HepG2 (cell line): ENCODE measurements around the gene PAX4. TPM values are rescaled to one million over a fixed set of nuclear protein-coding genes. Genes with fewer than 3 reads are reported as not detected.

Experiments
- AHR ChIP-seq: IDR thresholded peaks from 2 replicates; pipeline ENCODE4 v1.6.1; 2018; ENCODE audit warnings: missing genetic modification reagents, missing compliant biosample characterization
- ASH2L ChIP-seq: fragments of 300-600, 200-600 bp; sonication (generic); IDR thresholded peaks from 2 replicates; pipeline ENCODE4 v1.7.0; 2017; ENCODE audit warnings: low read depth, mild to moderate bottlenecking, moderate library complexity, mixed read lengths, low read length; ENCODE audit not compliant: insufficient read length
- KDM5A ChIP-seq: fragments of 200-600 bp; sonication (generic); IDR thresholded peaks from 2 replicates; pipeline ENCODE4 v1.7.0; 2018; ENCODE audit warnings: antibody characterized with exemption, mild to moderate bottlenecking, low read length, borderline replicate concordance
- KDM5B ChIP-seq: sonication (generic); formaldehyde crosslinking; IDR thresholded peaks from 2 replicates; pipeline ENCODE4 v1.4.0; 2020; ENCODE audit warnings: missing genetic modification reagents, mild to moderate bottlenecking, borderline replicate concordance
- POGZ ChIP-seq: sonication (generic); formaldehyde crosslinking; IDR thresholded peaks from 2 replicates; pipeline ENCODE4 v1.4.0; 2020; ENCODE audit warnings: mild to moderate bottlenecking, missing genetic modification reagents
- SOX13 ChIP-seq, 3 experiments: fragments of 450-650 bp in 1 of 3; sonication (generic) in 1 of 3; formaldehyde crosslinking in 1 of 3; IDR thresholded peaks in 2 of 3; conservative IDR thresholded peaks in 1 of 3; 2 replicates each; pipeline versions ENCODE4 v1.5.0 to v1.6.1; 2016 to 2020; ENCODE audit warnings: antibody characterized with exemption in 1 of 3, mild to moderate bottlenecking in 1 of 3, missing compliant biosample characterization in 1 of 3, missing genetic modification reagents in 1 of 3, moderate library complexity in 1 of 3
- SP5 ChIP-seq: IDR thresholded peaks from 2 replicates; pipeline ENCODE4 v1.6.1; 2016; ENCODE audit warnings: low read depth, borderline replicate concordance
- ZNF225 ChIP-seq: sonication (generic); formaldehyde crosslinking; IDR thresholded peaks from 2 replicates; pipeline ENCODE4 v1.4.0; 2020; ENCODE audit warnings: mild to moderate bottlenecking, missing genetic modification reagents
- ZNF331 ChIP-seq: sonication (generic); formaldehyde crosslinking; IDR thresholded peaks from 2 replicates; pipeline ENCODE4 v1.4.0; 2020; ENCODE audit warnings: missing genetic modification reagents
- ZNF354B ChIP-seq: sonication (generic); formaldehyde crosslinking; IDR thresholded peaks from 2 replicates; pipeline ENCODE4 v1.8.0; 2022; ENCODE audit warnings: mild to moderate bottlenecking, missing genetic modification reagents
- ZNF430 ChIP-seq: sonication (generic); formaldehyde crosslinking; IDR thresholded peaks from 2 replicates; pipeline ENCODE4 v1.9.0; 2021; ENCODE audit warnings: mild to moderate bottlenecking, missing genetic modification reagents
- ZNF775 ChIP-seq: sonication (generic); formaldehyde crosslinking; IDR thresholded peaks from 2 replicates; pipeline ENCODE4 v1.4.0; 2020; ENCODE audit warnings: missing genetic modification reagents, mild to moderate bottlenecking, moderate library complexity, borderline replicate concordance
- polyA plus RNA-seq, 8 experiments: library from polyadenylated mRNA; depleted of rRNA in 3 of 8; stranded (reverse) in 7 of 8; unstranded in 1 of 8; fragments of >200 nt; fragmentation: Illumina TruSeq in 4 of 8; extraction: Trizol in 4 of 8; gene quantifications; 2 replicates each; pipeline versions ENCODE4 v1.2.1 to v1.2.3, GENCODE V29; 2011 to 2016; ENCODE audit warnings: low read depth in 4 of 8, missing spikeins in 1 of 8, mixed read lengths in 1 of 8; ENCODE audit not compliant: insufficient read depth in 1 of 8
- total RNA-seq, 5 experiments: library from RNA; depleted of rRNA; stranded (reverse); fragments of >200 nt; fragmentation: Illumina TruSeq; extraction: Trizol; gene quantifications; 2 replicates each; pipeline ENCODE4 v1.2.3, GENCODE V29; 2016; ENCODE audit warnings: low read depth in 1 of 5
- TF ChIP-seq, protein P1 (sequence below): sonication (generic); formaldehyde crosslinking; IDR thresholded peaks from 2 replicates; pipeline ENCODE4 v1.4.0; 2020; ENCODE audit warnings: missing genetic modification reagents
- TF ChIP-seq, protein P2 (sequence below): sonication (generic); formaldehyde crosslinking; IDR thresholded peaks from 2 replicates; pipeline ENCODE4 v1.5.0; 2020; ENCODE audit warnings: mild to moderate bottlenecking, missing genetic modification reagents
- TF ChIP-seq, protein P3 (sequence below): sonication (generic); formaldehyde crosslinking; IDR thresholded peaks from 2 replicates; pipeline ENCODE4 v1.9.0; 2022; ENCODE audit warnings: low read depth, missing genetic modification reagents
- TF ChIP-seq, protein P4 (sequence below): sonication (generic); formaldehyde crosslinking; conservative IDR thresholded peaks from 2 replicates; pipeline ENCODE4 v1.4.0; 2020; ENCODE audit warnings: missing genetic modification reagents

PAX4 gene
- total and polyA plus RNA-seq, 2 of the 13 experiments (the other 11 are each of a cell fraction or from before 2014, with no cell fraction given) = not detected

DNA sequence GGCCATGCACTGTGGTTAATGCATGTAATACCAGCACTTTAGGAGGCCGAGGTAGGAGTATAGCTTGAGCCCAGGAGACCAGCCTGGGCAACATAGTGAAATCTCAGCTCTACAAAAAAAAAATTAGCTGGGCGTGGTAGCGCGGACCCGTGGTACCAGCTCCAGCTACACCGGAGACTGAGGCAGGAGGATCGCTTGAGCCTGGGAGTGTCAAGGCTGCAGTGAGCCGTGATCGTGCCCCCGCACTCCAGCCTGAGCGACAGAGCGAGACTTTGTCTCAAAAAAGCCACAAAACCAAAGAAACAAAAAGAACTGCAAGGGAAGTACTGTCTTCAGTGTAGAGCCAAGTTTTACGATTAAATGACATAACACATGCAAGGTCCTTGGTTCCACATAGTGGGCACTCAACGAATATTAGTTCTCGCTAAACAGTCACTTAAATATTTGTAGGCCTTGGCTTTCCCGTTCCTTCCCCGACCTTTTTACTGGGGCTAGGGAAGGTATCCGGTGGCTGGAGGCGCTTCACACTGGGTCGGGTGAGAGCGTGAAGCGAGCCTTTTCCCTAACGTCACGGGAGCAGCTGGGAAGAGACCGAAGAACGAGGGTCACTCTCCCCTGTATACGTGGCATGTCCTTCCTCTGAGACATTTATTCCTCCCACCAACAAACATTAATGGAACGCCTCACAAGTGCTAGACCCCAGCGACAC lies 33.1 kb upstream of the PAX4 start (continued):
- TF ChIP-seq, protein P1, sequence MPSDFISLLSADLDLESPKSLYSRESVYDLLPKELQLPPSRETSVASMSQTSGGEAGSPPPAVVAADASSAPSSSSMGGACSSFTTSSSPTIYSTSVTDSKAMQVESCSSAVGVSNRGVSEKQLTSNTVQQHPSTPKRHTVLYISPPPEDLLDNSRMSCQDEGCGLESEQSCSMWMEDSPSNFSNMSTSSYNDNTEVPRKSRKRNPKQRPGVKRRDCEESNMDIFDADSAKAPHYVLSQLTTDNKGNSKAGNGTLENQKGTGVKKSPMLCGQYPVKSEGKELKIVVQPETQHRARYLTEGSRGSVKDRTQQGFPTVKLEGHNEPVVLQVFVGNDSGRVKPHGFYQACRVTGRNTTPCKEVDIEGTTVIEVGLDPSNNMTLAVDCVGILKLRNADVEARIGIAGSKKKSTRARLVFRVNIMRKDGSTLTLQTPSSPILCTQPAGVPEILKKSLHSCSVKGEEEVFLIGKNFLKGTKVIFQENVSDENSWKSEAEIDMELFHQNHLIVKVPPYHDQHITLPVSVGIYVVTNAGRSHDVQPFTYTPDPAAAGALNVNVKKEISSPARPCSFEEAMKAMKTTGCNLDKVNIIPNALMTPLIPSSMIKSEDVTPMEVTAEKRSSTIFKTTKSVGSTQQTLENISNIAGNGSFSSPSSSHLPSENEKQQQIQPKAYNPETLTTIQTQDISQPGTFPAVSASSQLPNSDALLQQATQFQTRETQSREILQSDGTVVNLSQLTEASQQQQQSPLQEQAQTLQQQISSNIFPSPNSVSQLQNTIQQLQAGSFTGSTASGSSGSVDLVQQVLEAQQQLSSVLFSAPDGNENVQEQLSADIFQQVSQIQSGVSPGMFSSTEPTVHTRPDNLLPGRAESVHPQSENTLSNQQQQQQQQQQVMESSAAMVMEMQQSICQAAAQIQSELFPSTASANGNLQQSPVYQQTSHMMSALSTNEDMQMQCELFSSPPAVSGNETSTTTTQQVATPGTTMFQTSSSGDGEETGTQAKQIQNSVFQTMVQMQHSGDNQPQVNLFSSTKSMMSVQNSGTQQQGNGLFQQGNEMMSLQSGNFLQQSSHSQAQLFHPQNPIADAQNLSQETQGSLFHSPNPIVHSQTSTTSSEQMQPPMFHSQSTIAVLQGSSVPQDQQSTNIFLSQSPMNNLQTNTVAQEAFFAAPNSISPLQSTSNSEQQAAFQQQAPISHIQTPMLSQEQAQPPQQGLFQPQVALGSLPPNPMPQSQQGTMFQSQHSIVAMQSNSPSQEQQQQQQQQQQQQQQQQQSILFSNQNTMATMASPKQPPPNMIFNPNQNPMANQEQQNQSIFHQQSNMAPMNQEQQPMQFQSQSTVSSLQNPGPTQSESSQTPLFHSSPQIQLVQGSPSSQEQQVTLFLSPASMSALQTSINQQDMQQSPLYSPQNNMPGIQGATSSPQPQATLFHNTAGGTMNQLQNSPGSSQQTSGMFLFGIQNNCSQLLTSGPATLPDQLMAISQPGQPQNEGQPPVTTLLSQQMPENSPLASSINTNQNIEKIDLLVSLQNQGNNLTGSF (CRISPR knock-in tag) = no peak
- TF ChIP-seq KDM5A = no peak
- TF ChIP-seq SOX13 (IDR thresholded peaks at IDR 0.05) = no peak
- TF ChIP-seq SOX13 (CRISPR knock-in tag; conservative IDR thresholded peaks at IDR 0.05 in 1 of 2, IDR thresholded peaks at IDR 0.05 in 1 of 2) = no peak
- TF ChIP-seq, protein P2, sequence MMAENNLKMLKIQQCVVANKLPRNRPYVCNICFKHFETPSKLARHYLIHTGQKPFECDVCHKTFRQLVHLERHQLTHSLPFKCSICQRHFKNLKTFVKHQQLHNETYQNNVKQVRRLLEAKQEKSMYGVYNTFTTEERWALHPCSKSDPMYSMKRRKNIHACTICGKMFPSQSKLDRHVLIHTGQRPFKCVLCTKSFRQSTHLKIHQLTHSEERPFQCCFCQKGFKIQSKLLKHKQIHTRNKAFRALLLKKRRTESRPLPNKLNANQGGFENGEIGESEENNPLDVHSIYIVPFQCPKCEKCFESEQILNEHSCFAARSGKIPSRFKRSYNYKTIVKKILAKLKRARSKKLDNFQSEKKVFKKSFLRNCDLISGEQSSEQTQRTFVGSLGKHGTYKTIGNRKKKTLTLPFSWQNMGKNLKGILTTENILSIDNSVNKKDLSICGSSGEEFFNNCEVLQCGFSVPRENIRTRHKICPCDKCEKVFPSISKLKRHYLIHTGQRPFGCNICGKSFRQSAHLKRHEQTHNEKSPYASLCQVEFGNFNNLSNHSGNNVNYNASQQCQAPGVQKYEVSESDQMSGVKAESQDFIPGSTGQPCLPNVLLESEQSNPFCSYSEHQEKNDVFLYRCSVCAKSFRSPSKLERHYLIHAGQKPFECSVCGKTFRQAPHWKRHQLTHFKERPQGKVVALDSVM = no peak
- no peak for TF ChIP-seq ZNF331 (CRISPR knock-in tag)
- TF ChIP-seq SP5 (CRISPR knock-in tag) = no peak
- 0 out of 2 replicates have a peak, but pooled peaks have one; percentile 35 for TF ChIP-seq ZNF430
- TF ChIP-seq ZNF354B (CRISPR knock-in tag) = 0 out of 2 replicates have a peak, but pooled peaks have one; percentile 53
- no peak for TF ChIP-seq ASH2L
- peak; percentile 54; the same call in 1 of the 2 replicates for TF ChIP-seq ZNF775
- TF ChIP-seq POGZ (CRISPR knock-in tag) = no peak
- TF ChIP-seq, protein P3, sequence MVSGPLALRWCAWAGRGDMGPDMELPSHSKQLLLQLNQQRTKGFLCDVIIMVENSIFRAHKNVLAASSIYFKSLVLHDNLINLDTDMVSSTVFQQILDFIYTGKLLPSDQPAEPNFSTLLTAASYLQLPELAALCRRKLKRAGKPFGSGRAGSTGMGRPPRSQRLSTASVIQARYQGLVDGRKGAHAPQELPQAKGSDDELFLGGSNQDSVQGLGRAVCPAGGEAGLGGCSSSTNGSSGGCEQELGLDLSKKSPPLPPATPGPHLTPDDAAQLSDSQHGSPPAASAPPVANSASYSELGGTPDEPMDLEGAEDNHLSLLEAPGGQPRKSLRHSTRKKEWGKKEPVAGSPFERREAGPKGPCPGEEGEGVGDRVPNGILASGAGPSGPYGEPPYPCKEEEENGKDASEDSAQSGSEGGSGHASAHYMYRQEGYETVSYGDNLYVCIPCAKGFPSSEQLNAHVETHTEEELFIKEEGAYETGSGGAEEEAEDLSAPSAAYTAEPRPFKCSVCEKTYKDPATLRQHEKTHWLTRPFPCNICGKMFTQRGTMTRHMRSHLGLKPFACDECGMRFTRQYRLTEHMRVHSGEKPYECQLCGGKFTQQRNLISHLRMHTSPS (CRISPR knock-in tag) = no peak
- TF ChIP-seq ZNF225 (CRISPR knock-in tag) = no peak
- TF ChIP-seq, protein P4, sequence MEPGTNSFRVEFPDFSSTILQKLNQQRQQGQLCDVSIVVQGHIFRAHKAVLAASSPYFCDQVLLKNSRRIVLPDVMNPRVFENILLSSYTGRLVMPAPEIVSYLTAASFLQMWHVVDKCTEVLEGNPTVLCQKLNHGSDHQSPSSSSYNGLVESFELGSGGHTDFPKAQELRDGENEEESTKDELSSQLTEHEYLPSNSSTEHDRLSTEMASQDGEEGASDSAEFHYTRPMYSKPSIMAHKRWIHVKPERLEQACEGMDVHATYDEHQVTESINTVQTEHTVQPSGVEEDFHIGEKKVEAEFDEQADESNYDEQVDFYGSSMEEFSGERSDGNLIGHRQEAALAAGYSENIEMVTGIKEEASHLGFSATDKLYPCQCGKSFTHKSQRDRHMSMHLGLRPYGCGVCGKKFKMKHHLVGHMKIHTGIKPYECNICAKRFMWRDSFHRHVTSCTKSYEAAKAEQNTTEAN = no peak
- no peak for TF ChIP-seq AHR (CRISPR knock-in tag)
- 0 out of 2 replicates have a peak, but pooled peaks have one; percentile 17 for TF ChIP-seq KDM5B
